LNCaP clone FGC (cell line): Measurements from ENCODE around the gene SSTR1.

ENCODE experiments used
- DNase-seq: peaks from one replicate; pipeline ENCODE4 v3.0.0-alpha.2; 2011; ENCODE audit warnings: low read depth
- H3K4me3 ChIP-seq: 2 replicates; pipeline ENCODE4 v1.5.1; 2011; ENCODE audit warnings: mild to moderate bottlenecking, low read depth, low read length, control low read depth
- TF ChIP-seq, protein P1 (sequence below): IDR thresholded peaks from 2 replicates; pipeline ENCODE4 v1.5.1; 2012; ENCODE audit warnings: mild to moderate bottlenecking; ENCODE audit not compliant: control insufficient read depth, insufficient read depth; ENCODE audit errors: extremely low read depth

Gene SSTR1

DNA sequence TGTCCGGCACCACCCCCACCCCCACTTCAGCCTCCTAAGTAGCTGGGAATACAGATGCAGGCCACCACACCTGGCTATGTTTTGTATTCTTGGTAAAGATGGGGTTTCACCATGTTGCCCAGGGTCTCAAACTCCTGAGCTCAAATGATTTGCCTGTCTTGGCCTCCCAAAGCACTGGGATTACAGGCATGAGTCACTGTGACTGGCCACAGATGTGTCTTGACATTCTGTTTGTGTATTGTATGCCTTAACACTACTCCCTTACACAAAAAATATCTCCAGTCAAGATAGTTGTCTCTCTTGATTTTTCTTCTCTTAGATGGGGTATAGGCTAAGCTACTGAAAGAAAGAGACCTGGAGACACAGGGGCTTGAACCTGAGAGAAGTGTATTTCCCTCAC is 30.6 kb downstream of the SSTR1 start:
- H3K4me3 ChIP-seq, result no peak overlapping the region
- no peak for DNase-seq
- TF ChIP-seq, protein P1, sequence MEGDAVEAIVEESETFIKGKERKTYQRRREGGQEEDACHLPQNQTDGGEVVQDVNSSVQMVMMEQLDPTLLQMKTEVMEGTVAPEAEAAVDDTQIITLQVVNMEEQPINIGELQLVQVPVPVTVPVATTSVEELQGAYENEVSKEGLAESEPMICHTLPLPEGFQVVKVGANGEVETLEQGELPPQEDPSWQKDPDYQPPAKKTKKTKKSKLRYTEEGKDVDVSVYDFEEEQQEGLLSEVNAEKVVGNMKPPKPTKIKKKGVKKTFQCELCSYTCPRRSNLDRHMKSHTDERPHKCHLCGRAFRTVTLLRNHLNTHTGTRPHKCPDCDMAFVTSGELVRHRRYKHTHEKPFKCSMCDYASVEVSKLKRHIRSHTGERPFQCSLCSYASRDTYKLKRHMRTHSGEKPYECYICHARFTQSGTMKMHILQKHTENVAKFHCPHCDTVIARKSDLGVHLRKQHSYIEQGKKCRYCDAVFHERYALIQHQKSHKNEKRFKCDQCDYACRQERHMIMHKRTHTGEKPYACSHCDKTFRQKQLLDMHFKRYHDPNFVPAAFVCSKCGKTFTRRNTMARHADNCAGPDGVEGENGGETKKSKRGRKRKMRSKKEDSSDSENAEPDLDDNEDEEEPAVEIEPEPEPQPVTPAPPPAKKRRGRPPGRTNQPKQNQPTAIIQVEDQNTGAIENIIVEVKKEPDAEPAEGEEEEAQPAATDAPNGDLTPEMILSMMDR, result no peak

DNA sequence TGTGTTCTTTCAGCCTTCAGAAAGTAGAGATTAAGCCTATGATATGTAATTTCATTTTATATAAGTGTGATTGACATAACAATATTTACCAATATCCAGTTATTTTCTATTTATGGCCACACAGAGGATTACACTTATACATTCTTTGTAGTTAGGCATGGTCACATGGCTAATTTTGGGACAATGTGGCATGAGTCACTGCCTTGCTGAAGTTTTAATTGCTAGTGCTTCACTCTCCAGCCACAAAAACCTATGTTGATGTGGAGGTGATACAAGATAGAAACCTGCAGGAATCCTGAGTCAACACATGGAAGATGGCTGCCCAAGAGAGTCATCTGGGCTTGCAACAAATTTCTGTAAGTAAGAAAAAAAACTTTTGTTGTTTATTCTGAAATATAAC is 31.2 kb downstream of the SSTR1 start:
- no peak for DNase-seq
- no peak overlapping the region for H3K4me3 ChIP-seq
- TF ChIP-seq, protein P1, result no peak

- DNase-seq, result peak; percentile 99
- no peak overlapping the region for H3K4me3 ChIP-seq
Observed at GRCh38 chr14:38243696-38244240, 36.1 kb downstream of the SSTR1 start.

GRCh38 chr14:38248321-38249028 is 40.8 kb downstream of the SSTR1 start:
- TF ChIP-seq, protein P1, result no peak
- H3K4me3 ChIP-seq, result no peak overlapping the region
- DNase-seq, result no peak

More at GRCh38 chr14:38243696-38244240, 36.1 kb downstream of the SSTR1 start:
- TF ChIP-seq, protein P1, result no peak

DNA sequence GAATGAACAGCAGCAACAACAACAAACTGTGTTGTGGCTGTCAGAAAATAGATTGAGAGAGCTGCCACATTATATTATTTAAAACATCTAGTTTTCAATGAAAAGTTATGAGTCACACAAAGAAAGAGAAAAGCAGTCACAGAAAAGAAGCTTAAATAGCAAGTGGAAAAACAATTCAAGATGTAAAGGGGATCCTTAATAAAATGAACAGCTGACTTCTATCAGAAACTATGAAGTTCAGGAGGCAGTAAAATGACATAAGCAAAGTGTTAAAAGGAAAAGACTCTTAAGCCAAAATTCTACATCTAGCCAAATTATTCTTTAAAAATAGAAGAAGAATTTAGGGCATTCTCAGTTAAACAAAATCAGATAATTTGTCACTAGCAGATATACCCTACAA is 42.6 kb downstream of the SSTR1 start:
- DNase-seq, result no peak
- TF ChIP-seq, protein P1, result no peak
- no peak overlapping the region for H3K4me3 ChIP-seq

DNA sequence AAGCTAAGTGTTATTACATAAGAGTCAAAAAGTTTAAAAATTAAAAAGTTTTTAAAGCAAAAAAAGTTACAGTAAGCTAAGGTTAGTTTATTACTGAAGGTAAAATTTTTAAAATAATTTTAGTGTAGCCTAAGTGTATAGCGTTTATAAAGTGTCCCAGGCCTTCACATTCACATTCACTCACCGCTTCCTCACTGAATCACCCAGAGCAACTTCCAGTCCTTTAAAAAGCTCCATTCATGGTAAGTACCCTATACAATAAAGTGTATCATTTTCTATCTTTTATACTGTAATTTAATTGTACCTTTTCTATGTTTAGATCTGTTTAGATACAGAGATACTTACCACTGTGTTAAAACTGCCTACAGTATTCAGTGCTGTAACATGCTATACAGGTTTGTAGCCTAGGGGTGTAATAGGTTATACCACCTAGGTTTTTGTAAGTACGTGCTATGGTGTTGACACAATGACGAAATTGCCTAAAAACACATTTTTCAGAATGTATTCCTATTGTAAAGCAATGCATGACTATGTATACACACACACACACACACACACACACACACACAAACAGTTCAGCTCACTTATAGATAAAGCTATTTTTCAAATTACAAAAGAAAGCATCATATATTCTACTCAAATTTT is 44.5 kb downstream of the SSTR1 start:
- no peak overlapping the region for H3K4me3 ChIP-seq
- no peak for DNase-seq
- TF ChIP-seq, protein P1, result no peak
